Pancreas (tissue), 10 donors: ENCODE results near the gene SPTBN1. TPM values are rescaled to one million over a fixed set of nuclear protein-coding genes. Genes with fewer than 3 reads are reported as not detected.

Experiments
- ATAC-seq, 4 donors: fragments of 200-7000 bp; cut with Tn5 transposase; one replicate each; pipeline versions ENCODE4 v1.8.0 to v1.9.1; 2020; ENCODE audit warnings: mild to moderate bottlenecking in 4 of 4, moderate library complexity in 4 of 4
- DNase-seq, 6 donors: peaks; one replicate each; pipeline ENCODE4 v3.0.0-alpha.2; 2020
- FAIRE-seq: peaks from 2 replicates; lab custom pipeline; 2012; peaks lifted over from hg19 to GRCh38; lab: Jason Lieb, UNC
- H3K27ac ChIP-seq, 4 donors: fragments of 200-600 bp; sonication (generic); 1 replicate in 3 of 4; 2 replicates in 1 of 4; pipeline versions ENCODE4 v1.5.0 to v1.8.0; 2020
- H3K27me3 ChIP-seq, 4 donors: fragments of 200-600 bp; one replicate each; pipeline ENCODE4 v1.8.0; 2021
- H3K36me3 ChIP-seq, 3 donors: fragments of 200-600 bp; sonication (generic) in 1 of 3; one replicate each; pipeline versions ENCODE4 v1.5.0 to v1.8.0; 2020 to 2021
- H3K4me1 ChIP-seq, 3 donors: fragments of 200-600 bp; one replicate each; pipeline ENCODE4 v1.8.0; 2021
- H3K4me3 ChIP-seq, 4 donors: fragments of 200-600 bp; sonication (generic) in 2 of 4; one replicate each; pipeline versions ENCODE4 v1.5.0 to v1.8.0; 2020 to 2021
- H3K9me3 ChIP-seq, 4 donors: fragments of 200-600 bp; one replicate each; pipeline ENCODE4 v1.8.0; 2021
- CTCF ChIP-seq, 4 donors: fragments of 200-600 bp; sonication (generic) in 3 of 4; IDR thresholded peaks; one replicate each; pipeline versions ENCODE4 v1.5.0 to v1.8.0; 2021; ENCODE audit warnings: antibody characterized with exemption in 4 of 4
- WGBS, 2 donors: extraction: QIAGEN DNeasy Blood & Tissue Kit; methylation state at CpG; one replicate each; pipeline ENCODE4 v1.1.7; 2013; 5-methylcytosine and 5-hydroxymethylcytosine counted together
- intact Hi-C, 3 donors: fragments of 100-400 bp; cut with DNase I; formaldehyde crosslinking; loops; one replicate each; pipeline versions ENCODE4 v1.11.1 to v1.14.2; 2022
- polyA plus RNA-seq, 2 donors: library from polyadenylated mRNA; stranded (reverse); fragments of 200-250 nt; gene quantifications; one replicate each; pipeline ENCODE4 v1.2.3, GENCODE V29; 2013
- total RNA-seq, 6 donors: library from RNA; stranded (reverse); fragmentation: NEBNext Ultra II Directional in 4 of 6; extraction: Animal tissue kit (Norgen Biotek cat#: 25700) in 4 of 6; gene quantifications; one replicate each; pipeline versions ENCODE4 v1.2.1 to v1.2.4, GENCODE V29; 2021 to 2023
- donor health status: healthy with polysubstance abuse.
- donor health status: DM: no; HTN: no; CAD: no; lungs with moderate emphysema.
- donor health status: DM: no; HTN: no; CAD: no.
- donor health status: control.
- donor health status: control.
- donor health status: Bipolar disorder and iron deficiency.
- donor health status: DM: yes; HTN: yes; CAD: no.
- donor health status: DM: no; HTN: no; CAD: no.
- donor health status: DM: no; HTN: no; CAD: no.
- donor health status: DM: yes; HTN: yes; CAD: no.

SPTBN1 gene
- total and polyA plus RNA-seq, 8 donors, result 43.8 to 192 (median 84.4) TPM

GRCh38 chr2:54575379-54575888 lies 119.3 kb downstream of the SPTBN1 start:
- FAIRE-seq (no peak), DNase-seq (no peak), ATAC-seq (no peak)
- intact Hi-C loops, result no loop called here
- TF ChIP-seq CTCF (IDR thresholded peaks at IDR 0.05), result no peak
- WGBS, 2 donors, result 61 to 64% methylated on average over 9 of the region's 9 CpGs
- Histone ChIP-seq H3K27ac (peak overlapping the region in 2 of 4 donors; percentile 86 to 94), H3K4me1 (peaks cover 88 to 100% (median 95%) of the 10 kb centered on the region in 3 donors), H3K9me3 (no peaks in the 10 kb centered on the region), H3K27me3 (no peaks in the 10 kb centered on the region), H3K4me3 (no peak overlapping the region), H3K36me3 (no peaks in the 10 kb centered on the region)

GRCh38 chr2:54577035-54577434 lies 120.9 kb downstream of the SPTBN1 start:
- WGBS, 2 donors, result 2 to 10% methylated on average over 3 of the region's 3 CpGs
- ATAC-seq, result peak; percentile 44 to 62 (median 54)
- no peak for TF ChIP-seq CTCF (IDR thresholded peaks at IDR 0.05)

GRCh38 chr2:54577944-54578647 lies 122.0 kb downstream of the SPTBN1 start:
- no peak for DNase-seq
- TF ChIP-seq CTCF (IDR thresholded peaks at IDR 0.05), result no peak
- peaks cover 67 to 90% (median 78%) of the 10 kb centered on the region in 3 donors for H3K4me1 ChIP-seq
- intact Hi-C loops, result no loop called here
- H3K27me3 ChIP-seq, result no peaks in the 10 kb centered on the region
- peak overlapping the region; percentile 17 to 86 (median 44) for H3K27ac ChIP-seq
- no peaks in the 10 kb centered on the region for H3K9me3 ChIP-seq
- H3K4me3 ChIP-seq, result no peak overlapping the region
- FAIRE-seq, result no peak
- 12 to 15% methylated on average over 6 of the region's 6 CpGs for WGBS, 2 donors
- ATAC-seq, result no peak
- no peaks in the 10 kb centered on the region for H3K36me3 ChIP-seq

More at GRCh38 chr2:54577035-54577434, 120.9 kb downstream of the SPTBN1 start:
- no peaks in the 10 kb centered on the region for H3K36me3 ChIP-seq
- H3K27me3 ChIP-seq, result no peaks in the 10 kb centered on the region
- H3K4me3 ChIP-seq, result no peak overlapping the region
- H3K9me3 ChIP-seq, result no peaks in the 10 kb centered on the region
- peak overlapping the region; percentile 17 to 94 (median 44) for H3K27ac ChIP-seq
- FAIRE-seq, result no peak
- intact Hi-C loops, result no loop called here
- H3K4me1 ChIP-seq, result peaks cover 77 to 96% (median 87%) of the 10 kb centered on the region in 3 donors
- peak; percentile 83 to 91 (median 87) for DNase-seq

- peaks cover 61 to 86% (median 73%) of the 10 kb centered on the region in 3 donors for H3K4me1 ChIP-seq
- H3K27me3 ChIP-seq, result no peaks in the 10 kb centered on the region
- ATAC-seq (no peak), DNase-seq (no peak), FAIRE-seq (no peak)
- no peaks in the 10 kb centered on the region for H3K36me3 ChIP-seq
- no peak overlapping the region for H3K4me3 ChIP-seq
- no peaks in the 10 kb centered on the region for H3K9me3 ChIP-seq
- intact Hi-C loops, result no loop called here
- H3K27ac ChIP-seq, result peak overlapping the region in 3 of 4 donors; percentile 17 to 86 (median 64)
- no peak for TF ChIP-seq CTCF (IDR thresholded peaks at IDR 0.05)
These were observed 122.5 kb downstream of the SPTBN1 start for GRCh38 chr2:54578648-54579045.
